Muscle layer of duodenum (tissue), 2 donors: ENCODE data around the gene SIRPA.

Experiments used
- H3K27ac ChIP-seq: one replicate; pipeline ENCODE4 v1.7.0; 2013; ENCODE audit warnings: mild to moderate bottlenecking, low read length
- H3K27me3 ChIP-seq: one replicate; pipeline ENCODE4 v1.7.0; 2013; ENCODE audit warnings: low read depth, mild to moderate bottlenecking, control low read depth, low read length
- H3K36me3 ChIP-seq, 2 donors: one replicate each; pipeline ENCODE4 v1.7.0; 2013; ENCODE audit warnings: low read length in 2 of 2, control low read depth in 1 of 2, mild to moderate bottlenecking in 1 of 2; ENCODE audit not compliant: insufficient read depth in 2 of 2, control insufficient read depth in 1 of 2
- H3K4me1 ChIP-seq, 2 donors: one replicate each; pipeline ENCODE4 v1.7.0; 2013; ENCODE audit warnings: low read length in 2 of 2, mild to moderate bottlenecking in 2 of 2, control low read depth in 1 of 2, moderate library complexity in 1 of 2; ENCODE audit not compliant: insufficient read depth in 2 of 2, control insufficient read depth in 1 of 2
- H3K4me3 ChIP-seq, 2 donors: one replicate each; pipeline ENCODE4 v1.7.0; 2013; ENCODE audit warnings: low read length in 2 of 2, low read depth in 1 of 2, mild to moderate bottlenecking in 1 of 2
- H3K9me3 ChIP-seq, 2 donors: one replicate each; pipeline ENCODE4 v1.7.0; 2013; ENCODE audit warnings: low read length in 2 of 2, control low read depth in 1 of 2, mild to moderate bottlenecking in 1 of 2; ENCODE audit not compliant: control insufficient read depth in 1 of 2
- donor health status: healthy.

The SIRPA gene

DNA sequence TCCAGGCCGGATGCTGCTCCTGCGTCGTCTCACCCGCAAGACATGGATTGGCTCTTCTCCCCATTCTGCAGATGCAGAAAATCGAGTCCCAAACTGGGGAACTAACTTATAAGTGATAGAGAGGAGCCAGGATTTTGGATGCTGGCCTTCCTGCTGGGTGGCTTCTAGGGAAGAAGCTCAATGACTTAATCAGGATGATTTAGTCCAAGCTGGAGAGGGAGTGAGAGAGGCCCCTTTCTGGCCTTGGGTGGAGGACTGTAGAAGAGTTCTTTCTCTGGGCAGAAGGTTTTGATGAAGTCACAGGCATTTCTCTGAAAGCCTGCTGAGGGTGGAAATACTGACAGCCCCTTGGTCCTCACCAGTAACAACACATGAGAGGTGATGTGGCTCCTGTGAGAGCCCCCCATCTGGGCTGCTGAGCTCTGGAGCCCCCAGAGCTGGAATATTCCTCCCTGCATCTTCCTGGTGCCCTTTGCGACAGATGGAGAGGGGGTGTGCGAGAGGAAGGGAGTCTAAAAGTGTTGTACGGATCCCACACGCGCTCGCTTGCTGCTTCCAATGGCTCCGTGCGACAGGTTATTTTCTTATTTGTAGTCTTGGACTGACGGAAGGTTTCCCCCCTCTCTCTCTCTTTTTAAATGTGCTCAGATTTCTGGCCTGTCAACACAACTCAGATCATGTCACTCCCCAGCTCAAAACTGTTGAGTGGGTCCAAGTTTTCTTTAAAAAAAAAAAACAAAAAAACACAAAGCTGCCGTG lies 3.5 kb downstream of the SIRPA start:
- Histone ChIP-seq H3K4me1 (peaks cover 22 to 44% of the 10 kb centered on the region in 2 donors), H3K9me3 (no peaks in the 10 kb centered on the region), H3K27me3 (no peaks in the 10 kb centered on the region), H3K4me3 (peak overlapping the region in 1 of 2 donors; percentile 8), H3K27ac (peak overlapping the region; percentile 58), H3K36me3 (no peaks in the 10 kb centered on the region)

DNA sequence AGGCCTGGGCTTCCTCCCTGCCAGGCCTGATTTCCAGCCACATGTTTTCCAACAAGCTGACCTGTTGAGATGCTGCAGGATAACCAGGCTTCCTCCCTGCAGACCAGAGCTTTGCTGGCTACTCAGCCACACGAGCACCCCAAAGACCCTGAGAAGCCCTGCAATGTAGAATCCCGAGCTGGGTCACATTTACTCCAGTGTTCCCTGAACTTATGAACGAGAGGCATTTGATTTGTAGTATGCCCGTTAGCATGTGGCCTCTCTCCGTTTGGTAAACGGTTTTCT lies 4.0 kb downstream of the SIRPA start:
- H3K9me3 ChIP-seq = no peaks in the 10 kb centered on the region
- H3K4me3 ChIP-seq = no peak overlapping the region
- H3K27me3 ChIP-seq = no peaks in the 10 kb centered on the region
- no peaks in the 10 kb centered on the region for H3K36me3 ChIP-seq
- H3K4me1 ChIP-seq = peaks cover 22 to 48% of the 10 kb centered on the region in 2 donors
- H3K27ac ChIP-seq = no peak overlapping the region

DNA sequence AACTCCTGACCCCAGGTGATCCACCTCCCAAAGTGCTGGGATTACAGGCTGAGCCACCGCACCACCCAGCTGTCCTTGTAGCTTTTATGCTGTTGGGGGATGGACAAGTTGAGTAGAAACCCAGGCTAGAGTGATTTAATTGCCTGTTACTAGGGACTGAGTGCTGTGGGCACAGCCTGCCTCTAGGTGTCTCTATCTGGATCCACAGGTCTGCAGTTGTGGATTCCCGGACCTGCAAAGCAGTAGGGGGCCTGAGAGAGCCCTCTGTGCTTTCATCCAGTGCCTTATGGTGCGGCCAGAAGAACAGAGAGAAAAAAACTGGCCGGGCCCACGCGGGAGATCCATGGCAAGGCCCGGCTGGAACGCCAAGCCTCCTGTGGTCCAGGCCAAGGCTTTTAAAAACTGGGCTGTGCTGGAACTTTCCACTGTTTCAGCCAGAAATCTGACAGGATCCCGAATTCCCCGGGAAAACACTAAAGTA lies 5.2 kb downstream of the SIRPA start:
- Histone ChIP-seq H3K27ac (peak overlapping the region; percentile 3), H3K9me3 (no peaks in the 10 kb centered on the region), H3K27me3 (no peaks in the 10 kb centered on the region), H3K4me1 (peaks cover 22 to 50% of the 10 kb centered on the region in 2 donors), H3K36me3 (no peaks in the 10 kb centered on the region), H3K4me3 (no peak overlapping the region)

DNA sequence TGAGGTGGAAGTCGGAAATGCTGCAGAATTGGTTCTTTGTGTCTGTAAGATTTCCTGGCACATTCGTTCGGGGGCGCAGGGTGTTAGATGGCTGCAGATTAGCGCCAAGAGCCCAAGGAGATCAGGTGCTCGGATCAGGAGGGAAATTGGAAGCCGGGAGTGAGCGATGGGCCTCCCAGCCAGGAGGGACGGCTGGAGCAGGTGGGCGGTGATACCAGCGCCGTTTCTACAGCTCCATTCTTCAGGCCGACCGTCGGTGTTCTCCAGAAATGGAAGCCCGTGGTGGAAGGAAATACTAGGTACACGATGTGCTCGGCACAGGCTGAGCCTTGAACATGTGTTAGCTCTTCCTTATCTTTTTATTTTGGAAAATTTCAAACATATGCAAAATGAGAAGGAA lies 6.5 kb downstream of the SIRPA start:
- Histone ChIP-seq H3K9me3 (no peaks in the 10 kb centered on the region), H3K4me1 (peaks cover 15 to 45% of the 10 kb centered on the region in 2 donors), H3K36me3 (peaks cover 0 to 8% of the 10 kb centered on the region in 2 donors), H3K27ac (no peak overlapping the region), H3K4me3 (no peak overlapping the region), H3K27me3 (no peaks in the 10 kb centered on the region)

DNA sequence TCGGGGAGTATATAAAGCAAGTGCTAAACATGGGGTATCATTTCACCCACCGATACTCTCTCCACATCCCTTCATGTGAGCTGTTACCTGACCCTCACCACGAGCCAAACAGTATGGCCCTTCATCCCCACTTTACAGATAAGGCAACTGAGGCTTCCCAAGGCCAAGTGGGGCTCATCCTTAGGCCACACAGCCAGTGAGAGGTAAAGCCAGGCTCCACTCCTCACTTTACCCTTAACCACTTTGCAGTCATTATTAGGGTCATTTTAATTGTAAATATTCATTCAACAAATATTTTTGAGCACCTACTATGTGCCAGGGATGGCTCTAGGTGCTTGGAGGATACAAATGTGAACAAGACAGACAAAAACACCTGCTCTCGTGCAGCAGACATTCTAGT lies 7.0 kb downstream of the SIRPA start:
- no peak overlapping the region for H3K4me3 ChIP-seq
- peaks cover 0 to 8% of the 10 kb centered on the region in 2 donors for H3K36me3 ChIP-seq
- no peak overlapping the region for H3K27ac ChIP-seq
- H3K9me3 ChIP-seq = no peaks in the 10 kb centered on the region
- H3K27me3 ChIP-seq = no peaks in the 10 kb centered on the region
- peaks cover 15 to 41% of the 10 kb centered on the region in 2 donors for H3K4me1 ChIP-seq

DNA sequence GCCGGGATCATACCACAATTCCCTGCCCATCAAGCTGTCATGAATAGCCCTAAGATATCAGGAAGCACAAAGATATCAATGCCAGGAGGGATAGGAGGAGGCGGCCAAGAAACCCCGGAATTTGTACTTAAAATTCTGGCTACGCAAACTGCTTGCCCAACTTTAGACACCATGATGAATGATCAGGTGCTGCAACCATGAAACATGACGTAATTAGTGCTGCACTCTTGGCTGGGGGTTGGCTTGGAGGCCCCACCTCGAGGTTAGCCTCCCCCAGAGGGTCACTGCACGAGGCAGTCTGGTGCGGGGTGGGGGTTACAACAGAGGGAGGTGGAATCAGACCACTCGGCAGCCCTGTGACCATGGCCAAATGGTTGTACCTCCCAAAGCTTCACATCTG lies 8.9 kb downstream of the SIRPA start:
- Histone ChIP-seq H3K4me1 (peaks cover 4 to 22% of the 10 kb centered on the region in 2 donors), H3K27me3 (no peaks in the 10 kb centered on the region), H3K27ac (no peak overlapping the region), H3K36me3 (peaks cover 0 to 8% of the 10 kb centered on the region in 2 donors), H3K9me3 (no peaks in the 10 kb centered on the region), H3K4me3 (no peak overlapping the region)

DNA sequence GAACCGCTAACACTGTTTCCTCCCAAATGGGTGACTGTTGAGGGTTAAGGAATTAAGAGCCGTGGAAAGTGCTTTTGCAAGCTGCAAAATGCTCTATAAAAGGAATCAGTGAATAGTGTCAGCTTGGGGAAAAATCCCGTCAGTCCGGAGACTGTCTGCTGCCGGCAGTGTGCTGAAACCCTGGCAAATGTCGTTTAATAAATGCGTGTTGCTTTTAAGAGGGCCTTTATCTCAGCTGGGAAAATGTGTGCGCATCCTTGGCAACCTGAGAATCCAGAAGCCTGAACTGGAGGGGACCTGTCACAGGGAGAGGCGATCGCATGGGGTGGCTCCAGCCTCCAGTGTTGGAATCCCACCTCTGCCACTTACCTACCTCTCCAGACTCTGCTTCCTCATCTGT lies 9.8 kb downstream of the SIRPA start:
- H3K4me3 ChIP-seq = no peak overlapping the region
- H3K27me3 ChIP-seq = no peaks in the 10 kb centered on the region
- peaks cover 0 to 8% of the 10 kb centered on the region in 2 donors for H3K36me3 ChIP-seq
- no peak overlapping the region for H3K27ac ChIP-seq
- no peaks in the 10 kb centered on the region for H3K9me3 ChIP-seq
- peaks cover 0 to 14% of the 10 kb centered on the region in 2 donors for H3K4me1 ChIP-seq

DNA sequence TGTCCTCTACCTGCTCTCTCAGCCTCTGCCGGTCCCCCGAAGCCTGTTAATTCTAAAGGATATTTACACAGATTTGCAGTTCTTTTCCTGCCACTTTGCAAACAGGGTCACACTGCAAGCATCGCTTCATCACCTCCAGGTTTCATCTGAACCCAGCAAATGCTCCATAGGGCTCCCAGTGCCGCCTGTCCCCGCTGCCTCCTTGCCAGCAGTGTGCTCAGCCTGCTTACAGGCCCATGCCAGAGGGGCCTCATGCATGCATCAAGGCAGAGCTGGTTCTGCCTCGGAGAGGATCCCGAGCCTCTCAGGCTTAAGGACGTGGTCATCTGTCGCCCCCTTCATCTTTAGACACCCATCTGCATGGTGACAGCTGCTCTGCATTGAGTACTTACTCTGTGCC lies 10.5 kb downstream of the SIRPA start:
- Histone ChIP-seq H3K36me3 (peaks cover 0 to 8% of the 10 kb centered on the region in 2 donors), H3K27me3 (no peaks in the 10 kb centered on the region), H3K9me3 (no peaks in the 10 kb centered on the region), H3K27ac (no peak overlapping the region), H3K4me3 (no peak overlapping the region), H3K4me1 (peaks cover 0 to 9% of the 10 kb centered on the region in 2 donors)

DNA sequence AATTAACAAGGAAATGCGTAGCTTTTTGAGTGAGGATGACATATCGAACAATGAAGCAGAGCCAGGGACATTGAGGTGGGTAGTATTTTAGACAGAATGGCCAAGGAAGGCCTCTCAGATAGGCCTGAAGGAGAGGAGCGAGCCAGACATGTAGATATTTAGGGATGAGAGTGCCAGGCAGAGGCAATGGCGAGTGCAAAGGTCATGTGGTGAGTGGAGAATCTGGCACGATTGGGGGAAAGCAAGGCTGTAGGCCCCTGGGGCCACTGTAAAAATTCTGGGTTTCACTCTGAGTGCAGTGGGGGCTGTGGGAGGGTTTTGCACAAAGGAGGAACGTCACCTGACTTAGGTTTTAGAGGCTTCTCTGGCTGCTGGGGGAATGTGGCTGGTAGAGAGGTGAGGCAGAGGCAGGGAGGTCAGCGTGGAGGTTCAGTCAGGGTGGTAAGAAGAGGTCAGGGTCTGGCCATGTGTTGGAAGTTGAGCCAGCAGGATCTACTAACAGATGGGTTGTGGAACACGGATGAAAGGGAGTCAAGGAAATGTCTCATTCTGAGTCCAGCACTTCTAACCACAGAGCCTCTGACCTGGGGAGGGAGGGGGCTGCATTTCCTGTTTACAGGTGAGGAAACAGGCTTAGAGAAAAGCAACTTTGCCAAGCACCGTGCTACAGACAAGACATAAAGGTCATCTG lies 11.3 kb downstream of the SIRPA start:
- peaks cover 0 to 8% of the 10 kb centered on the region in 2 donors for H3K36me3 ChIP-seq
- no peaks in the 10 kb centered on the region for H3K9me3 ChIP-seq
- peaks cover 0 to 9% of the 10 kb centered on the region in 2 donors for H3K4me1 ChIP-seq
- no peaks in the 10 kb centered on the region for H3K27me3 ChIP-seq
- no peak overlapping the region for H3K27ac ChIP-seq
- H3K4me3 ChIP-seq = no peak overlapping the region

DNA sequence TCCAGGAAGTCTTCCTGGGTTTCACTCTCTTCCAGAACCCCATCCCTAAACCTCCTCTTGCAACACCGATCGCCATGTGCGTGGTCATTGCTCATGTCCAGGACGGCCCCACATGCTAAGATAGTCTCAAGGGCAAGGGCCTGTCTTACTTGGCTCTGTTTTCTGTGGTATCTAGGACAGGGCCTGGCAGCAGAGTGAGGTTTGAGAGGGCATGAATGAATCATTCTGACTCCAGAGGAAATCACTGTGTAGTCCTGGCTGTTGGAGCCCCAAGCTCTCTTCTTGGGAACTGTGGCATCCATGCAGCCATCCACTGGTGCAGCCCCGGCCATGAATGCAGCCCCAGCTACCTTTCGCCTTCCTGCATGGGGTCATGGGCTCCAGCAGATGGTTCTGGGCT lies 12.4 kb downstream of the SIRPA start:
- no peak overlapping the region for H3K27ac ChIP-seq

DNA sequence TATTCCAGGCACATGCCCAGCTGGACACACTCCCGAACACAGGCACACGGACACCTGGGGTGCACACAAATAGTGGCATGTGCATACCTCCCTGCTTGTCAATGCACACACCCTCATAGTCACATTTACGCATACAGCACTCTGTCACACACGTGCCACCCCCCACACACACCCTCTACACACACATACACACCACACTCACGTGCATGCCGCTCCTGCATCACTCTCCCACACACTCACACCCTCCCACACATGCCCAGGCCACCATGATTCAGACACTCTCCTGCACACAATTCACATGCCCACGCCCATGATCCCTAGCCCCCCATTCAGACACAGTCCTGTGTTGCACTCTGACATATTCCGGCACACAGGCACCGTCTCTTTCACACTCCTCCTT lies 13.0 kb downstream of the SIRPA start:
- no peak overlapping the region for H3K27ac ChIP-seq
- peaks cover 0 to 8% of the 10 kb centered on the region in 2 donors for H3K36me3 ChIP-seq
- H3K4me3 ChIP-seq = no peak overlapping the region
- H3K9me3 ChIP-seq = no peaks in the 10 kb centered on the region
- H3K4me1 ChIP-seq = peaks cover 0 to 19% of the 10 kb centered on the region in 2 donors
- H3K27me3 ChIP-seq = no peaks in the 10 kb centered on the region

More for the DNA sequence above, 12.4 kb downstream of the SIRPA start:
- Histone ChIP-seq H3K9me3 (no peaks in the 10 kb centered on the region), H3K36me3 (peaks cover 0 to 8% of the 10 kb centered on the region in 2 donors), H3K27me3 (no peaks in the 10 kb centered on the region), H3K4me3 (no peak overlapping the region), H3K4me1 (peaks cover 0 to 19% of the 10 kb centered on the region in 2 donors)
